Measurements from ENCODE around the gene FMN1.
A peak's percentile ranks its signal among the peaks of the same experiment; 100 is the strongest.

The FMN1 gene

GRCh38 chr15:33115191-33115861 lies 79.2 kb downstream of the FMN1 start:
- DNase-seq = no peak

GRCh38 chr15:33114374-33114717 lies 80.2 kb downstream of the FMN1 start:
- no peak for DNase-seq

- no peak for DNase-seq
Observed at GRCh38 chr15:33113666-33114373, 80.7 kb downstream of the FMN1 start.

- DNase-seq = no peak
Observed at GRCh38 chr15:33112541-33113105, 81.9 kb downstream of the FMN1 start.

- DNase-seq = no peak
Observed at GRCh38 chr15:33111041-33111451, 83.5 kb downstream of the FMN1 start.

- DNase-seq = no peak
Observed at GRCh38 chr15:33109345-33109744, 85.2 kb downstream of the FMN1 start.

- DNase-seq = no peak
Observed at GRCh38 chr15:33108518-33108917, 86.0 kb downstream of the FMN1 start.

- no peak for DNase-seq
Observed at GRCh38 chr15:33107950-33108349, 86.6 kb downstream of the FMN1 start.

- DNase-seq = peak in 1 of 2 experiments; percentile 18
Observed at GRCh38 chr15:33104212-33104611, 90.3 kb downstream of the FMN1 start.

- no peak for DNase-seq
Observed at GRCh38 chr15:33101036-33101435, 93.5 kb downstream of the FMN1 start.

- no peak for DNase-seq
Observed at GRCh38 chr15:33100314-33100713, 94.2 kb downstream of the FMN1 start.

GRCh38 chr15:33099739-33100138 lies 94.8 kb downstream of the FMN1 start:
- no peak for DNase-seq

- DNase-seq = no peak
Observed at GRCh38 chr15:33099213-33099612, 95.3 kb downstream of the FMN1 start.

- no peak for DNase-seq
Observed at GRCh38 chr15:33098094-33099058, 96.1 kb downstream of the FMN1 start.

- DNase-seq = no peak
Observed at GRCh38 chr15:33096134-33096533, 98.4 kb downstream of the FMN1 start.

- DNase-seq = no peak
Observed at GRCh38 chr15:33095641-33096040, 98.9 kb downstream of the FMN1 start.

- DNase-seq = no peak
Observed at GRCh38 chr15:33094336-33094735, 100.2 kb downstream of the FMN1 start.

- no peak for DNase-seq
Observed at GRCh38 chr15:33093222-33093621, 101.3 kb downstream of the FMN1 start.

- DNase-seq = no peak
Observed at GRCh38 chr15:33091983-33092693, 102.4 kb downstream of the FMN1 start.

- DNase-seq = no peak
Observed at GRCh38 chr15:33089878-33090757, 104.4 kb downstream of the FMN1 start.

- DNase-seq = no peak
Observed at GRCh38 chr15:33089165-33089877, 105.2 kb downstream of the FMN1 start.

Measured in stimulated activated CD4-positive, alpha-beta T cell treated with anti-CD3 and anti-CD28 coated beads, Interleukin-4, amount 100 ng/mL, for 4 hours (primary cell).